SK-N-MC (cell line): ENCODE data around the gene GPC5.

Experiments used
- EZH2 ChIP-seq: fragments of 200-600 bp; sonication (generic); IDR thresholded peaks from one replicate; pipeline ENCODE4 v1.6.1; 2017; ENCODE audit warnings: antibody characterized with exemption
- FOXP2 ChIP-seq: optimal IDR thresholded peaks from 2 replicates; pipeline ENCODE3; 2011; ENCODE audit warnings: mild to moderate bottlenecking, moderate library complexity; ENCODE audit not compliant: insufficient read depth; ENCODE audit errors: extremely low read length, control extremely low read depth
- POLR2AphosphoS5 ChIP-seq: IDR thresholded peaks from 2 replicates; pipeline ENCODE4 v1.6.1; 2012; ENCODE audit warnings: mild to moderate bottlenecking, low read depth, low read length, borderline replicate concordance

DNA sequence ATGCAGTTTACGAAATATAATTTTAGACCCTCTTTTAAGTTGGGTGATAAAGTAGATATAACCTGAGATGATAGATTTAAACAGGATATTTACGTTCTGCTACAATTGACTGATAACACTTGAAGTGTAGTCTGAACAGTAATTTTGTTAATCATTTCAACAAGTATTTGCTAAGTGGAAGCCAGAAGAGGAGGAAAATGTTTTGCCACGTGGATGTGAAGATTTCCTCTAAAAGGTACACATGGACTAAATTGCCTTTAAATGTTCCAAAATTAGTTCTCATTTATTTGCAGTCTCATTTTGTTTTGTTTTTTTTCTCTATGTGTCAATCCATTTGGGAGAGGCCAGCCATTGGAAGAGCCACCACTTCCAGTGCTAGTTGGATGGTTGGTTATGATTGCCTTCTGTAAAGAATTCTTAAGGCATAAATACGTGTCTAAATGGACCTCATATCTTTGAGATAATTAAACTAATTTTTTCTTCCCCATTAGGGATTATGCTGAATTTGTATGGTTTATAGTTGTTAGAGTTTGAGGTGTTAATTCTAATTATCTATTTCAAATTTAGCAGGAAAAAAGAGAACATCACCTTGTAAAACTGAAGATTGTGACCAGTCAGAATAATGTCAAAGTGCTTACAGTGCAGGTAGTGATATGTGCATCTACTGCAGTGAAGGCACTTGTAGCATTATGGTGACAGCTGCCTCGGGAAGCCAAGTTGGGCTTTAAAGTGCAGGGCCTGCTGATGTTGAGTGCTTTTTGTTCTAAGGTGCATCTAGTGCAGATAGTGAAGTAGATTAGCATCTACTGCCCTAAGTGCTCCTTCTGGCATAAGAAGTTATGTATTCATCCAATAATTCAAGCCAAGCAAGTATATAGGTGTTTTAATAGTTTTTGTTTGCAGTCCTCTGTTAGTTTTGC, 48.2 kb upstream of the GPC5 start:
- TF ChIP-seq EZH2 (no peak), FOXP2 (no peak), POLR2AphosphoS5 (peak; percentile 38; the same call in 1 of the 2 replicates)
